Calu3 (cell line): Measurements from ENCODE around the gene NEDD4L. TPM values are rescaled to one million over a fixed set of nuclear protein-coding genes. Genes with fewer than 3 reads are reported as not detected.
"Not testable (repeated sequence)": the region's sequence is repeated elsewhere in the genome, so short reads cannot be mapped to it uniquely, and the experiment has no call there.

Experiments
- BruUV-seq: library from RNA; stranded (reverse); fragments of 400-500 nt; replicated peaks from 2 replicates; lab custom pipeline; 2021; lab: Mats Ljungman, UMichigan
- CTCF ChIA-PET: fragments of 300-600 bp; sonication (Branson Sonifier 250); formaldehyde crosslinking; loops from one replicate; lab custom pipeline; 2022; ENCODE audit warnings: antibody characterized with exemption; lab: Charles Lee
- DNase-seq: peaks from one replicate; pipeline ENCODE4 v3.0.0; 2022
- H3K27ac Mint-ChIP-seq: one replicate; pipeline ENCODE4 v1.8.0; 2022; ENCODE audit warnings: mixed read lengths; ENCODE audit not compliant: unreplicated experiment
- H3K27me3 Mint-ChIP-seq: one replicate; pipeline ENCODE4 v1.8.0; 2022; ENCODE audit warnings: mixed read lengths; ENCODE audit not compliant: unreplicated experiment
- H3K36me3 Mint-ChIP-seq: one replicate; pipeline ENCODE4 v1.8.0; 2022; ENCODE audit warnings: mild to moderate bottlenecking, moderate library complexity, mixed read lengths; ENCODE audit not compliant: insufficient read depth, unreplicated experiment
- H3K4me1 Mint-ChIP-seq: one replicate; pipeline ENCODE4 v1.8.0; 2022; ENCODE audit warnings: mild to moderate bottlenecking, low read depth, mixed read lengths; ENCODE audit not compliant: unreplicated experiment
- H3K4me3 Mint-ChIP-seq: one replicate; pipeline ENCODE4 v1.8.0; 2022; ENCODE audit warnings: mild to moderate bottlenecking, low read depth, moderate library complexity, mixed read lengths; ENCODE audit not compliant: unreplicated experiment
- H3K9me3 Mint-ChIP-seq: one replicate; pipeline ENCODE4 v1.8.0; 2022; ENCODE audit warnings: low read depth, mixed read lengths; ENCODE audit not compliant: unreplicated experiment
- CTCF ChIP-seq: fragments of 200-600 bp; IDR thresholded peaks from one replicate; pipeline ENCODE4 v1.8.0; 2022; ENCODE audit warnings: antibody characterized with exemption; ENCODE audit not compliant: unreplicated experiment
- intact Hi-C: fragments of 100-400 bp; cut with micrococcal nuclease; formaldehyde crosslinking; loops from one replicate; pipeline ENCODE4 v1.10.0; 2022; ENCODE audit not compliant: unreplicated experiment
- total RNA-seq: library from RNA; stranded (reverse); gene quantifications from 2 replicates; pipeline ENCODE4 v1.2.3, GENCODE V29; 2022

Gene NEDD4L
- total RNA-seq, 1 experiment from 2014 or later, result 213 TPM

- CTCF ChIA-PET, result no interaction called here
- BruUV-seq, result no TSS peak
- no peaks in the 10 kb centered on the region for H3K9me3 Mint-ChIP-seq
- H3K4me3 Mint-ChIP-seq, result no peak overlapping the region
- intact Hi-C loops, result no loop called here
- no peak for DNase-seq
- TF ChIP-seq CTCF, result no peak
- no peaks in the 10 kb centered on the region for H3K27me3 Mint-ChIP-seq
- H3K36me3 Mint-ChIP-seq, result peaks cover 59% of the 10 kb centered on the region
- no peaks in the 10 kb centered on the region for H3K4me1 Mint-ChIP-seq
- H3K27ac Mint-ChIP-seq, result peak overlapping the region; percentile 9
These were observed 334.7 kb downstream of the NEDD4L start for GRCh38 chr18:58378411-58379379.

GRCh38 chr18:58379443-58379842 lies 335.4 kb downstream of the NEDD4L start:
- no peaks in the 10 kb centered on the region for H3K27me3 Mint-ChIP-seq
- TF ChIP-seq CTCF, result no peak
- intact Hi-C loops, result no loop called here
- H3K36me3 Mint-ChIP-seq, result peaks cover 60% of the 10 kb centered on the region
- H3K4me3 Mint-ChIP-seq, result no peak overlapping the region
- H3K27ac Mint-ChIP-seq, result no peak overlapping the region
- H3K4me1 Mint-ChIP-seq, result no peaks in the 10 kb centered on the region
- no peaks in the 10 kb centered on the region for H3K9me3 Mint-ChIP-seq
- BruUV-seq, result no TSS peak
- DNase-seq, result no peak
- CTCF ChIA-PET, result no interaction called here

GRCh38 chr18:58380113-58380512 lies 336.1 kb downstream of the NEDD4L start:
- CTCF ChIA-PET, H3K27ac Mint-ChIP-seq, H3K9me3 Mint-ChIP-seq, H3K4me3 Mint-ChIP-seq, H3K27me3 Mint-ChIP-seq, H3K4me1 Mint-ChIP-seq, BruUV-seq, DNase-seq, intact Hi-C loops: not testable (repeated sequence)
- peaks cover 56% of the 10 kb centered on the region for H3K36me3 Mint-ChIP-seq

- Mint-ChIP-seq H3K27ac (no peak overlapping the region), H3K27me3 (no peaks in the 10 kb centered on the region), H3K36me3 (peaks cover 49% of the 10 kb centered on the region), H3K9me3 (no peaks in the 10 kb centered on the region), H3K4me1 (no peaks in the 10 kb centered on the region), H3K4me3 (no peak overlapping the region)
- TF ChIP-seq CTCF, result no peak
- no TSS peak for BruUV-seq
- no peak for DNase-seq
- intact Hi-C loops, result no loop called here
- CTCF ChIA-PET, result no interaction called here
These were observed 337.8 kb downstream of the NEDD4L start for GRCh38 chr18:58381676-58382411.
